HEK293 (cell line): ENCODE measurements around the gene NHS.

Source experiments
- BCL11B ChIP-seq: fragments of 450-650 bp; formaldehyde crosslinking; IDR thresholded peaks from 2 replicates; pipeline ENCODE4 v1.5.1; 2016; ENCODE audit warnings: low read depth, missing biosample characterization, missing genetic modification characterization
- BCL6B ChIP-seq: fragments of 450-650 bp; formaldehyde crosslinking; IDR thresholded peaks from 2 replicates; pipeline ENCODE4 v1.5.1; 2017; ENCODE audit warnings: missing biosample characterization, missing genetic modification characterization
- FEZF1 ChIP-seq: fragments of 450-650 bp; formaldehyde crosslinking; IDR thresholded peaks from 2 replicates; pipeline ENCODE4 v1.5.1; 2016; ENCODE audit warnings: missing biosample characterization, missing genetic modification characterization
- HOXD13 ChIP-seq: sonication (generic); formaldehyde crosslinking; IDR thresholded peaks from 2 replicates; pipeline ENCODE4 v1.8.0; 2022; ENCODE audit warnings: missing genetic modification reagents, borderline replicate concordance
- IKZF3 ChIP-seq: fragments of 450-650 bp; IDR thresholded peaks from 2 replicates; pipeline ENCODE4 v1.5.0; 2018; ENCODE audit warnings: missing biosample characterization, mild to moderate bottlenecking, missing genetic modification characterization, moderate library complexity
- PATZ1 ChIP-seq: fragments of 450-650 bp; formaldehyde crosslinking; IDR thresholded peaks from 2 replicates; pipeline ENCODE4 v1.5.1; 2016; ENCODE audit warnings: missing biosample characterization, missing genetic modification characterization
- PRDM4 ChIP-seq: fragments of 450-650 bp; formaldehyde crosslinking; IDR thresholded peaks from 2 replicates; pipeline ENCODE4 v1.5.1; 2017; ENCODE audit warnings: missing biosample characterization, missing genetic modification characterization
- SCRT1 ChIP-seq: fragments of 450-650 bp; formaldehyde crosslinking; IDR thresholded peaks from 2 replicates; pipeline ENCODE4 v1.5.1; 2016; ENCODE audit warnings: missing biosample characterization, missing genetic modification characterization, borderline replicate concordance
- TRIM28 ChIP-seq: IDR thresholded peaks from 2 replicates; pipeline ENCODE4 v1.6.1; 2011; ENCODE audit warnings: low read length, control low read depth, borderline replicate concordance
- ZBTB1 ChIP-seq: fragments of 450-650 bp; formaldehyde crosslinking; IDR thresholded peaks from 2 replicates; pipeline ENCODE4 v1.5.1; 2016; ENCODE audit warnings: missing biosample characterization, missing genetic modification characterization
- ZBTB11 ChIP-seq: fragments of 450-650 bp; formaldehyde crosslinking; conservative IDR thresholded peaks from 2 replicates; pipeline ENCODE4 v1.5.1; 2016; ENCODE audit warnings: low read depth, missing biosample characterization, missing genetic modification characterization
- ZEB2 ChIP-seq: fragments of 450-650 bp; formaldehyde crosslinking; IDR thresholded peaks from 2 replicates; pipeline ENCODE4 v1.5.1; 2016; ENCODE audit warnings: missing biosample characterization, missing genetic modification characterization
- ZFP3 ChIP-seq: fragments of 450-650 bp; formaldehyde crosslinking; IDR thresholded peaks from 2 replicates; pipeline ENCODE4 v1.5.1; 2016; ENCODE audit warnings: low read depth, missing biosample characterization, missing genetic modification characterization
- ZFP69B ChIP-seq: fragments of 450-650 bp; formaldehyde crosslinking; IDR thresholded peaks from 2 replicates; pipeline ENCODE4 v1.5.1; 2016; ENCODE audit warnings: missing biosample characterization, missing genetic modification characterization
- ZNF138 ChIP-seq: fragments of 450-650 bp; formaldehyde crosslinking; IDR thresholded peaks from 2 replicates; pipeline ENCODE4 v1.5.1; 2016; ENCODE audit warnings: missing biosample characterization, missing genetic modification characterization, borderline replicate concordance
- ZNF37A ChIP-seq: fragments of 450-650 bp; IDR thresholded peaks from 2 replicates; pipeline ENCODE4 v1.5.1; 2018; ENCODE audit warnings: missing biosample characterization, missing genetic modification characterization
- ZNF394 ChIP-seq: fragments of 450-650 bp; formaldehyde crosslinking; IDR thresholded peaks from 2 replicates; pipeline ENCODE4 v1.5.1; 2016; ENCODE audit warnings: missing biosample characterization, missing genetic modification characterization, mild to moderate bottlenecking, moderate library complexity, borderline replicate concordance
- ZNF398 ChIP-seq: fragments of 450-650 bp; formaldehyde crosslinking; IDR thresholded peaks from 2 replicates; pipeline ENCODE4 v1.5.1; 2017; ENCODE audit warnings: missing biosample characterization, missing genetic modification characterization
- ZNF645 ChIP-seq: fragments of 450-650 bp; formaldehyde crosslinking; IDR thresholded peaks from 2 replicates; pipeline ENCODE4; 2016; ENCODE audit warnings: missing biosample characterization, missing genetic modification characterization
- ZNF660 ChIP-seq: fragments of 450-650 bp; IDR thresholded peaks from 2 replicates; pipeline ENCODE4 v1.5.1; 2018; ENCODE audit warnings: missing biosample characterization, mild to moderate bottlenecking, missing genetic modification characterization
- ZNF704 ChIP-seq: fragments of 450-650 bp; formaldehyde crosslinking; IDR thresholded peaks from 2 replicates; pipeline ENCODE4 v1.5.1; 2016; ENCODE audit warnings: missing biosample characterization, missing genetic modification characterization
- ZNF777 ChIP-seq: fragments of 450-650 bp; formaldehyde crosslinking; IDR thresholded peaks from 2 replicates; pipeline ENCODE4 v1.5.1; 2017; ENCODE audit warnings: missing biosample characterization, missing genetic modification characterization, borderline replicate concordance
- ZSCAN5A ChIP-seq: fragments of 450-650 bp; formaldehyde crosslinking; IDR thresholded peaks from 2 replicates; pipeline ENCODE4 v1.5.1; 2016; ENCODE audit warnings: missing biosample characterization, missing genetic modification characterization

The NHS gene

GRCh38 chrX:17737986-17738713 is 363.1 kb downstream of the NHS start (continued):
- peak; percentile 62 for TF ChIP-seq ZBTB11 (tag by site-specific recombination)
- TF ChIP-seq PRDM4 (tag by site-specific recombination): no peak
- peak; percentile 44; the same call in 1 of the 2 replicates for TF ChIP-seq IKZF3
- no peak for TF ChIP-seq ZNF660 (tag by site-specific recombination)
- no peak for TF ChIP-seq ZNF138
- no peak for TF ChIP-seq ZNF37A (tag by site-specific recombination)
- peak; percentile 15; the same call in 1 of the 2 replicates for TF ChIP-seq ZNF394
- 0 out of 2 replicates have a peak, but pooled peaks have one; percentile 22 for TF ChIP-seq TRIM28
- TF ChIP-seq BCL6B: no peak
- TF ChIP-seq ZNF777: 0 out of 2 replicates have a peak, but pooled peaks have one; percentile 33
- TF ChIP-seq BCL11B: no peak
- peak; percentile 68 for TF ChIP-seq PATZ1 (tag by site-specific recombination)
- 0 out of 2 replicates have a peak, but pooled peaks have one; percentile 71 for TF ChIP-seq HOXD13 (CRISPR knock-in tag)
- TF ChIP-seq ZNF645 (tag by site-specific recombination): no peak
- TF ChIP-seq ZBTB1: no peak
- peak; percentile 6; the same call in 1 of the 2 replicates for TF ChIP-seq ZFP69B (tag by site-specific recombination)
- no peak for TF ChIP-seq ZFP3 (tag by site-specific recombination)
- no peak for TF ChIP-seq SCRT1 (tag by site-specific recombination)
- TF ChIP-seq ZEB2 (tag by site-specific recombination): peak; percentile 48
- no peak for TF ChIP-seq ZNF704
- no peak for TF ChIP-seq ZSCAN5A (tag by site-specific recombination)
- TF ChIP-seq ZNF398 (tag by site-specific recombination): peak; percentile 72
- peak; percentile 64; the same call in 1 of the 2 replicates for TF ChIP-seq FEZF1 (tag by site-specific recombination)
